ENCODE results near the gene SUPT6H. TPM values are rescaled to one million over a fixed set of nuclear protein-coding genes. Genes with fewer than 3 reads are reported as not detected.

The SUPT6H gene
- total and polyA plus RNA-seq, 2 of the 8 experiments (the other 6 are each of a cell fraction or from before 2014, with no cell fraction given), result 32.0 to 59.9 TPM

GRCh38 chr17:28669918-28670317 lies 7.9 kb downstream of the SUPT6H start:
- Histone ChIP-seq H3K9me3 (ENCODE audit: insufficient read depth in 2 of 2, low read depth in 1 of 2, low read length in 1 of 2) (no peaks in the 10 kb centered on the region), H3K23me2 (ENCODE audit: low read depth, low read length) (no peaks in the 10 kb centered on the region), H2BK12ac (ENCODE audit: low read depth, low read length) (no peak overlapping the region), H4K8ac (ENCODE audit: extremely low read depth, insufficient read depth, low read length) (no peak overlapping the region; the same call in 1 of the 2 replicates), H2BK15ac (ENCODE audit: low read length) (no peak overlapping the region), H4K20me1 (replicated peaks in 1 of 2; ENCODE audit: control insufficient read depth in 1 of 2, insufficient read depth in 2 of 2, low read length in 2 of 2) (peaks cover 2 to 6% of the 10 kb centered on the region in 2 experiments), H3K79me1 (ENCODE audit: low read depth, low read length) (peaks cover 2% of the 10 kb centered on the region; the same call in 1 of the 2 replicates), H3K23ac (ENCODE audit: insufficient read length) (no peak overlapping the region), H3K27ac (ENCODE audit: low read depth, low read length) (no peak overlapping the region), H3K79me2 (ENCODE audit: control insufficient read depth in 1 of 2, insufficient read depth in 2 of 2, low read length in 2 of 2) (peaks cover 10 to 35% of the 10 kb centered on the region in 2 experiments), H2BK20ac (ENCODE audit: low read length) (no peak overlapping the region), H3K27me3 (replicated peaks in 1 of 4; ENCODE audit: control insufficient read depth in 3 of 4, extremely low read depth in 1 of 4, insufficient read depth in 3 of 4, low read length in 3 of 4) (no peaks in the 10 kb centered on the region), H4K91ac (replicated peaks; ENCODE audit: insufficient read length, low read length) (no peak overlapping the region), H3K14ac (ENCODE audit: insufficient read length) (no peak overlapping the region), H3K56ac (replicated peaks; ENCODE audit: insufficient read length, low read depth, low read length) (no peak overlapping the region), H2BK5ac (ENCODE audit: low read depth, low read length) (no peak overlapping the region), H2BK120ac (replicated peaks; ENCODE audit: low read depth, low read length) (no peak overlapping the region), H3K18ac (ENCODE audit: extremely low read depth, low read length) (no peak overlapping the region), H3K4me1 (replicated peaks in 1 of 4; ENCODE audit: control insufficient read depth in 3 of 4, insufficient read depth in 4 of 4, low read length in 3 of 4) (no peaks in the 10 kb centered on the region), H2AFZ (ENCODE audit: low read length) (no peak overlapping the region), H3K4ac (replicated peaks; ENCODE audit: insufficient read length, low read depth, low read length) (no peak overlapping the region), H3K4me3 (ENCODE audit: extremely low read depth in 1 of 4, insufficient read depth in 2 of 4, low read depth in 3 of 4, low read length in 4 of 4) (no peak overlapping the region), H3K36me3 (ENCODE audit: control insufficient read depth in 2 of 4, insufficient read depth in 4 of 4, low read length in 3 of 4) (peaks cover 27 to 56% (median 39%) of the 10 kb centered on the region in 4 experiments), H3K4me2 (ENCODE audit: insufficient read depth in 1 of 2, low read depth in 2 of 2, low read length in 2 of 2) (no peak overlapping the region), H2AK5ac (ENCODE audit: low read depth, low read length) (no peak overlapping the region), H4K5ac (ENCODE audit: insufficient read length, low read depth, low read length) (no peak overlapping the region), H3K9ac (replicated peaks in 1 of 4; ENCODE audit: extremely low read depth in 1 of 4, low read depth in 3 of 4, low read length in 3 of 4) (no peak overlapping the region)
- no peak for FAIRE-seq
- 82% methylated on average over 1 of the region's 1 CpG; no CpG with 5 or more reads in 1 of the 2 experiments for WGBS, 2 experiments (ENCODE audit: extremely low coverage in 1 of 2, insufficient coverage in 1 of 2, insufficient read length in 1 of 2, insufficient replicate concordance in 2 of 2, low coverage in 1 of 2, low lambda C conversion rate in 2 of 2, missing lambda C conversion rate in 1 of 2)
- TF ChIP-seq PHF8 (conservative IDR thresholded peaks at IDR 0.05; ENCODE audit: low read depth, low read length), result no peak
- TF ChIP-seq SIX5 (IDR thresholded peaks at IDR 0.05; ENCODE audit: low read depth, low read length), result no peak
- TF ChIP-seq BCL11A (IDR thresholded peaks at IDR 0.05; ENCODE audit: low read depth in 2 of 2, low read length in 2 of 2), result no peak
- TF ChIP-seq USF2 (IDR thresholded peaks at IDR 0.05; ENCODE audit: low read length), result no peak
- no peak for TF ChIP-seq KDM1A (IDR thresholded peaks at IDR 0.05; ENCODE audit: borderline replicate concordance, low read length)
- no peak for TF ChIP-seq EZH2 (IDR thresholded peaks at IDR 0.05; ENCODE audit: low read depth, low read length, severe bottlenecking)
- no peak for TF ChIP-seq TAF1 (IDR thresholded peaks at IDR 0.05; ENCODE audit: low read depth, low read length)
- TF ChIP-seq RBBP5 (IDR thresholded peaks at IDR 0.05; ENCODE audit: borderline replicate concordance, low read depth, low read length), result no peak
- no peak for TF ChIP-seq SRF (IDR thresholded peaks at IDR 0.05; ENCODE audit: low read depth, low read length)
- TF ChIP-seq RFX5 (IDR thresholded peaks at IDR 0.05; ENCODE audit: borderline replicate concordance, low read depth, low read length), result no peak
- no peak for TF ChIP-seq SAP30 (IDR thresholded peaks at IDR 0.05; ENCODE audit: insufficient read depth, insufficient replicate concordance, low read length)
- no peak for TF ChIP-seq KDM4A (IDR thresholded peaks at IDR 0.05; ENCODE audit: low read depth, low read length, severe bottlenecking)
- DNase-seq (ENCODE audit: low read depth in 1 of 2, low spot score in 2 of 2), result no peak
- CTCF ChIA-PET (ENCODE audit: partially characterized antibody), result interaction anchor here (1.2 to 2.3 kb wide), 2 partner anchors 11 to 214 kb away, joined by 3 to 6 read pairs; no protein-coding TSS in a partner anchor
- POLR2A ChIA-PET (ENCODE audit: partially characterized antibody), result no interaction called here

Data from H1 (cell line).